ENCODE results near the gene IL17RA. TPM values are rescaled to one million over a fixed set of nuclear protein-coding genes. Genes with fewer than 3 reads are reported as not detected.

IL17RA gene
- total and polyA plus RNA-seq, 4 donors: 3.1 to 9.0 (median 4.4) TPM

DNA sequence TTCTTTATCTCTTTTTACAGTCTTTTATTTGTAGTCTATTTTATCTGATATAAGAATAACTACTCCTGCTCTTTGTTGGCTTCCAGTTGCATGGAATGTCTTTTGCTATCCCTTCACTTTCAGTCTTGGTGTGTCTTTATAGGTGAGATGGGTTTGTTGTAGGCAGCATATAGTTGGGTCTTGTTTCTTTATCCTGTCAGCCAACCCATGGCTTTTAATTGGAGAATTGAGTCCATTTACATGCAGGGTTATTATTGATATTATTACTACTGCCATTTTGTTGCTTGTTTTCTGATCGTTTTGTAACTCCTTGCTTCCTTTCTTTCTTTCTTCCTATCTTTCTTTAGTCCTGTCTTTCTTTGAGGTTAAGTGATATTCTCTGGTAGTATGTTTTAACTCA lies 11.9 kb upstream of the IL17RA start:
- Histone ChIP-seq H3K27ac (ENCODE audit: low read depth in 1 of 2, low read length in 2 of 2) (no peak overlapping the region), H3K4me3 (ENCODE audit: low read depth in 1 of 3, low read length in 3 of 3) (no peak overlapping the region), H3K27me3 (ENCODE audit: control insufficient read depth in 4 of 4, insufficient read depth in 4 of 4, low read length in 3 of 4) (no peaks in the 10 kb centered on the region), H3K9me3 (ENCODE audit: control insufficient read depth in 4 of 4, low read length in 3 of 4) (no peaks in the 10 kb centered on the region), H3K36me3 (ENCODE audit: control insufficient read depth in 4 of 4, insufficient read depth in 3 of 4, low read depth in 1 of 4, low read length in 3 of 4) (no peaks in the 10 kb centered on the region), H3K4me1 (ENCODE audit: control insufficient read depth in 4 of 4, insufficient read depth in 4 of 4, low read length in 3 of 4) (peaks cover 0 to 3% (median 0%) of the 10 kb centered on the region in 4 donors), H3K9ac (ENCODE audit: low read depth in 1 of 2, low read length in 2 of 2) (no peak overlapping the region)
- no peak for DNase-seq (ENCODE audit: low spot score)
- WGBS: 73% methylated on average over 1 of the region's 1 CpG
- no peak for TF ChIP-seq EGR1 (IDR thresholded peaks at IDR 0.05; ENCODE audit: low read depth in 2 of 2)
- TF ChIP-seq RXRA (IDR thresholded peaks at IDR 0.05): no peak

DNA sequence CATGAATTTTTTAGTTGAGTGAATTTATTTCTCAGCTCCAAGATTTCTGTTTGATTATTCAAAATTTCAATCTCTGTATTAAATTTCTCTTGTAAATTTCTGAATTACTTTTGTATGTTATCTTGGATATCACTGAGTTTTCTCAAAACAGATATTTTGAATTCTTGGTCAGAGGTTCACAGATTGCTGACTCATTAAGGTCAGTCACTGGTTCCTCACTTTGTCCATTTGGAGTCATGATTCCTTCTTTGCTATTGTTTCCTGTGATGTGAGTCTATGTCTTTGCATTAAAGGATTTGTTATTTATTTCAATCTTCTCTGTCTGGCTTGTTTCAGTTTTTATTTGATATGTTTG lies 10.2 kb upstream of the IL17RA start:
- no peak overlapping the region for H3K27ac ChIP-seq (ENCODE audit: low read depth in 1 of 2, low read length in 2 of 2)
- no peak for DNase-seq (ENCODE audit: low spot score)
- no peaks in the 10 kb centered on the region for H3K36me3 ChIP-seq (ENCODE audit: control insufficient read depth in 4 of 4, insufficient read depth in 3 of 4, low read depth in 1 of 4, low read length in 3 of 4)
- no peaks in the 10 kb centered on the region for H3K9me3 ChIP-seq (ENCODE audit: control insufficient read depth in 4 of 4, low read length in 3 of 4)
- TF ChIP-seq TAF1 (conservative IDR thresholded peaks at IDR 0.05) (no peak), NR2F2 (IDR thresholded peaks at IDR 0.05) (no peak), RXRA (IDR thresholded peaks at IDR 0.05) (no peak), GABPA (IDR thresholded peaks at IDR 0.05 in 1 of 2, conservative IDR thresholded peaks at IDR 0.05 in 1 of 2) (no peak), RAD21 (IDR thresholded peaks at IDR 0.05) (no peak), HNF4A (conservative IDR thresholded peaks at IDR 0.05) (no peak), HNF4G (IDR thresholded peaks at IDR 0.05) (no peak), YY1 (IDR thresholded peaks at IDR 0.05) (no peak), FOXA2 (IDR thresholded peaks at IDR 0.05) (no peak), FOXA1 (IDR thresholded peaks at IDR 0.05) (no peak), JUND (IDR thresholded peaks at IDR 0.05) (no peak)
- TF ChIP-seq, protein P1, sequence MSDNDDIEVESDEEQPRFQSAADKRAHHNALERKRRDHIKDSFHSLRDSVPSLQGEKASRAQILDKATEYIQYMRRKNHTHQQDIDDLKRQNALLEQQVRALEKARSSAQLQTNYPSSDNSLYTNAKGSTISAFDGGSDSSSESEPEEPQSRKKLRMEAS (IDR thresholded peaks at IDR 0.05): no peak
- TF ChIP-seq, protein P2, sequence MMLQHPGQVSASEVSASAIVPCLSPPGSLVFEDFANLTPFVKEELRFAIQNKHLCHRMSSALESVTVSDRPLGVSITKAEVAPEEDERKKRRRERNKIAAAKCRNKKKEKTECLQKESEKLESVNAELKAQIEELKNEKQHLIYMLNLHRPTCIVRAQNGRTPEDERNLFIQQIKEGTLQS (IDR thresholded peaks at IDR 0.05): no peak
- TF ChIP-seq, protein P3, sequence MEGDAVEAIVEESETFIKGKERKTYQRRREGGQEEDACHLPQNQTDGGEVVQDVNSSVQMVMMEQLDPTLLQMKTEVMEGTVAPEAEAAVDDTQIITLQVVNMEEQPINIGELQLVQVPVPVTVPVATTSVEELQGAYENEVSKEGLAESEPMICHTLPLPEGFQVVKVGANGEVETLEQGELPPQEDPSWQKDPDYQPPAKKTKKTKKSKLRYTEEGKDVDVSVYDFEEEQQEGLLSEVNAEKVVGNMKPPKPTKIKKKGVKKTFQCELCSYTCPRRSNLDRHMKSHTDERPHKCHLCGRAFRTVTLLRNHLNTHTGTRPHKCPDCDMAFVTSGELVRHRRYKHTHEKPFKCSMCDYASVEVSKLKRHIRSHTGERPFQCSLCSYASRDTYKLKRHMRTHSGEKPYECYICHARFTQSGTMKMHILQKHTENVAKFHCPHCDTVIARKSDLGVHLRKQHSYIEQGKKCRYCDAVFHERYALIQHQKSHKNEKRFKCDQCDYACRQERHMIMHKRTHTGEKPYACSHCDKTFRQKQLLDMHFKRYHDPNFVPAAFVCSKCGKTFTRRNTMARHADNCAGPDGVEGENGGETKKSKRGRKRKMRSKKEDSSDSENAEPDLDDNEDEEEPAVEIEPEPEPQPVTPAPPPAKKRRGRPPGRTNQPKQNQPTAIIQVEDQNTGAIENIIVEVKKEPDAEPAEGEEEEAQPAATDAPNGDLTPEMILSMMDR (IDR thresholded peaks at IDR 0.05; ENCODE audit: low read depth, low read length, missing input control): no peak
- TF ChIP-seq, protein P4, sequence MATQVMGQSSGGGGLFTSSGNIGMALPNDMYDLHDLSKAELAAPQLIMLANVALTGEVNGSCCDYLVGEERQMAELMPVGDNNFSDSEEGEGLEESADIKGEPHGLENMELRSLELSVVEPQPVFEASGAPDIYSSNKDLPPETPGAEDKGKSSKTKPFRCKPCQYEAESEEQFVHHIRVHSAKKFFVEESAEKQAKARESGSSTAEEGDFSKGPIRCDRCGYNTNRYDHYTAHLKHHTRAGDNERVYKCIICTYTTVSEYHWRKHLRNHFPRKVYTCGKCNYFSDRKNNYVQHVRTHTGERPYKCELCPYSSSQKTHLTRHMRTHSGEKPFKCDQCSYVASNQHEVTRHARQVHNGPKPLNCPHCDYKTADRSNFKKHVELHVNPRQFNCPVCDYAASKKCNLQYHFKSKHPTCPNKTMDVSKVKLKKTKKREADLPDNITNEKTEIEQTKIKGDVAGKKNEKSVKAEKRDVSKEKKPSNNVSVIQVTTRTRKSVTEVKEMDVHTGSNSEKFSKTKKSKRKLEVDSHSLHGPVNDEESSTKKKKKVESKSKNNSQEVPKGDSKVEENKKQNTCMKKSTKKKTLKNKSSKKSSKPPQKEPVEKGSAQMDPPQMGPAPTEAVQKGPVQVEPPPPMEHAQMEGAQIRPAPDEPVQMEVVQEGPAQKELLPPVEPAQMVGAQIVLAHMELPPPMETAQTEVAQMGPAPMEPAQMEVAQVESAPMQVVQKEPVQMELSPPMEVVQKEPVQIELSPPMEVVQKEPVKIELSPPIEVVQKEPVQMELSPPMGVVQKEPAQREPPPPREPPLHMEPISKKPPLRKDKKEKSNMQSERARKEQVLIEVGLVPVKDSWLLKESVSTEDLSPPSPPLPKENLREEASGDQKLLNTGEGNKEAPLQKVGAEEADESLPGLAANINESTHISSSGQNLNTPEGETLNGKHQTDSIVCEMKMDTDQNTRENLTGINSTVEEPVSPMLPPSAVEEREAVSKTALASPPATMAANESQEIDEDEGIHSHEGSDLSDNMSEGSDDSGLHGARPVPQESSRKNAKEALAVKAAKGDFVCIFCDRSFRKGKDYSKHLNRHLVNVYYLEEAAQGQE (IDR thresholded peaks at IDR 0.05): no peak
- TF ChIP-seq, protein P5, sequence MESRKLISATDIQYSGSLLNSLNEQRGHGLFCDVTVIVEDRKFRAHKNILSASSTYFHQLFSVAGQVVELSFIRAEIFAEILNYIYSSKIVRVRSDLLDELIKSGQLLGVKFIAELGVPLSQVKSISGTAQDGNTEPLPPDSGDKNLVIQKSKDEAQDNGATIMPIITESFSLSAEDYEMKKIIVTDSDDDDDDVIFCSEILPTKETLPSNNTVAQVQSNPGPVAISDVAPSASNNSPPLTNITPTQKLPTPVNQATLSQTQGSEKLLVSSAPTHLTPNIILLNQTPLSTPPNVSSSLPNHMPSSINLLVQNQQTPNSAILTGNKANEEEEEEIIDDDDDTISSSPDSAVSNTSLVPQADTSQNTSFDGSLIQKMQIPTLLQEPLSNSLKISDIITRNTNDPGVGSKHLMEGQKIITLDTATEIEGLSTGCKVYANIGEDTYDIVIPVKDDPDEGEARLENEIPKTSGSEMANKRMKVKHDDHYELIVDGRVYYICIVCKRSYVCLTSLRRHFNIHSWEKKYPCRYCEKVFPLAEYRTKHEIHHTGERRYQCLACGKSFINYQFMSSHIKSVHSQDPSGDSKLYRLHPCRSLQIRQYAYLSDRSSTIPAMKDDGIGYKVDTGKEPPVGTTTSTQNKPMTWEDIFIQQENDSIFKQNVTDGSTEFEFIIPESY (IDR thresholded peaks at IDR 0.05): no peak
- peaks cover 0 to 3% (median 0%) of the 10 kb centered on the region in 4 donors for H3K4me1 ChIP-seq (ENCODE audit: control insufficient read depth in 4 of 4, insufficient read depth in 4 of 4, low read length in 3 of 4)
- H3K27me3 ChIP-seq (ENCODE audit: control insufficient read depth in 4 of 4, insufficient read depth in 4 of 4, low read length in 3 of 4): no peaks in the 10 kb centered on the region
- H3K9ac ChIP-seq (ENCODE audit: low read depth in 1 of 2, low read length in 2 of 2): no peak overlapping the region
- H3K4me3 ChIP-seq (ENCODE audit: low read depth in 1 of 3, low read length in 3 of 3): no peak overlapping the region
